Esophagus muscularis mucosa (tissue), 4 donors: ENCODE results near the gene BAHCC1. TPM values are rescaled to one million over a fixed set of nuclear protein-coding genes. Genes with fewer than 3 reads are reported as not detected.

ENCODE experiments used
- DNase-seq: peaks from one replicate; pipeline ENCODE4 v3.0.0-alpha.2; 2017; ENCODE audit errors: extremely low spot score
- H3K27ac ChIP-seq, 4 donors: fragments of 200-600 bp; sonication (generic); replicated peaks in 1 of 4; 1 replicate in 3 of 4; 2 replicates in 1 of 4; pipeline ENCODE4 v1.5.1; 2016 to 2019; ENCODE audit warnings: mild to moderate bottlenecking in 1 of 4
- H3K27me3 ChIP-seq, 4 donors: fragments of 200-600 bp; sonication (generic); one replicate each; pipeline versions ENCODE4 v1.5.1 to v1.6.0; 2016 to 2019
- H3K36me3 ChIP-seq, 4 donors: fragments of 200-600 bp; sonication (generic); one replicate each; pipeline ENCODE4 v1.5.1; 2016 to 2019
- H3K4me1 ChIP-seq, 4 donors: fragments of 200-600 bp; sonication (generic); one replicate each; pipeline ENCODE4 v1.5.1; 2016 to 2019
- H3K4me3 ChIP-seq, 4 donors: fragments of 200-600 bp; sonication (generic); 1 replicate in 2 of 4; 2 replicates in 2 of 4; pipeline ENCODE4 v1.5.1; 2016 to 2019; ENCODE audit warnings: mild to moderate bottlenecking in 4 of 4, moderate library complexity in 1 of 4
- H3K9me3 ChIP-seq, 4 donors: fragments of 200-600 bp; sonication (generic); 1 replicate in 3 of 4; 2 replicates in 1 of 4; pipeline ENCODE4 v1.5.1; 2016 to 2019
- EP300 ChIP-seq: sonication (generic); formaldehyde crosslinking; IDR thresholded peaks from one replicate; pipeline ENCODE4 v1.6.1; 2017; ENCODE audit warnings: antibody characterized with exemption
- POLR2A ChIP-seq: fragments of 450-650 bp; IDR thresholded peaks from one replicate; pipeline ENCODE4 v1.6.1; 2017; ENCODE audit warnings: antibody characterized with exemption, moderate library complexity, mild to moderate bottlenecking, low read depth
- POLR2AphosphoS5 ChIP-seq, 2 donors: sonication (generic); formaldehyde crosslinking; IDR thresholded peaks; one replicate each; pipeline ENCODE4 v1.6.1; 2017; ENCODE audit warnings: antibody characterized with exemption in 2 of 2
- WGBS: methylation state at CpG from one replicate; pipeline ENCODE4 v1.1.5; 2018; 5-methylcytosine and 5-hydroxymethylcytosine counted together
- intact Hi-C: fragments of 100-400 bp; cut with DNase I; formaldehyde crosslinking; loops from one replicate; pipeline ENCODE4 v1.15.1; 2023
- total RNA-seq, 4 donors: library from RNA; depleted of rRNA; stranded (reverse); fragments of >200 nt; gene quantifications; one replicate each; pipeline versions ENCODE4 v1.1.0 to v1.2.1, GENCODE V29; 2016
- TF ChIP-seq, protein P1 (sequence below), 3 experiments: fragments of 200-600 bp in 2 of 3; fragments of 450-650 bp in 1 of 3; sonication (generic) in 2 of 3; IDR thresholded peaks; one replicate each; pipeline ENCODE4 v1.5.1; 2017 to 2019; ENCODE audit warnings: antibody characterized with exemption in 3 of 3, mild to moderate bottlenecking in 2 of 3, moderate library complexity in 1 of 3

BAHCC1 gene
- total RNA-seq, 4 donors from 2014 or later = 15.9 to 38.1 (median 21.1) TPM

DNA sequence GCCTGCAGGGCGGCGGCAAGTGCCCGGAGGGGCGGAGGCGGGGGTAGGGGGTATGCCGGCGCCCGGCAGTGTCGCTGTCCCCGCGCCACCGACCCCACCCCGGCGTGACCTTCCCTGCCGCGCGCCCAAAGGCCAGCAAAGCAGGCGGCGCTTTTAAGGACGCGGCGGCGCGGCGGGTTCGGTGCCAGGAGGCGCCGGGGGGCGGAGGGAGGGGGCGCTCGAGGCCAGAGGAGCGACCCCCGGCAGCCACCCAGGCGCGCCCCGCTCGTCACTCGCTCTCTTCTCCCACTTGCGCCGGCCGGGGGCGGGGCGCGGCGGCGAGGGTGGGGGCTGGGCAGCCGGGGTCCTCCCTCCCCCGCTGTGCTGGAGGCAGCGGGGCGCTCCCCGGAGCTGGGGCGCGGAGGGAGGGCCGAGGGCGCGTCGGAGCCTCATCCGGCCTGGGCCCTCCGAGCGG lies 8.6 kb upstream of the BAHCC1 start:
- no peaks in the 10 kb centered on the region for H3K36me3 ChIP-seq
- no peak for DNase-seq
- intact Hi-C loops = no loop called here
- TF ChIP-seq POLR2AphosphoS5 (IDR thresholded peaks at IDR 0.05) = no peak
- TF ChIP-seq, protein P1, sequence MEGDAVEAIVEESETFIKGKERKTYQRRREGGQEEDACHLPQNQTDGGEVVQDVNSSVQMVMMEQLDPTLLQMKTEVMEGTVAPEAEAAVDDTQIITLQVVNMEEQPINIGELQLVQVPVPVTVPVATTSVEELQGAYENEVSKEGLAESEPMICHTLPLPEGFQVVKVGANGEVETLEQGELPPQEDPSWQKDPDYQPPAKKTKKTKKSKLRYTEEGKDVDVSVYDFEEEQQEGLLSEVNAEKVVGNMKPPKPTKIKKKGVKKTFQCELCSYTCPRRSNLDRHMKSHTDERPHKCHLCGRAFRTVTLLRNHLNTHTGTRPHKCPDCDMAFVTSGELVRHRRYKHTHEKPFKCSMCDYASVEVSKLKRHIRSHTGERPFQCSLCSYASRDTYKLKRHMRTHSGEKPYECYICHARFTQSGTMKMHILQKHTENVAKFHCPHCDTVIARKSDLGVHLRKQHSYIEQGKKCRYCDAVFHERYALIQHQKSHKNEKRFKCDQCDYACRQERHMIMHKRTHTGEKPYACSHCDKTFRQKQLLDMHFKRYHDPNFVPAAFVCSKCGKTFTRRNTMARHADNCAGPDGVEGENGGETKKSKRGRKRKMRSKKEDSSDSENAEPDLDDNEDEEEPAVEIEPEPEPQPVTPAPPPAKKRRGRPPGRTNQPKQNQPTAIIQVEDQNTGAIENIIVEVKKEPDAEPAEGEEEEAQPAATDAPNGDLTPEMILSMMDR (IDR thresholded peaks at IDR 0.05) = no peak
- TF ChIP-seq EP300 = no peak
- TF ChIP-seq POLR2A = no peak
- H3K27me3 ChIP-seq = no peaks in the 10 kb centered on the region
- no peaks in the 10 kb centered on the region for H3K9me3 ChIP-seq
- H3K27ac ChIP-seq = peak overlapping the region; percentile 96 to 100 (median 99)
- H3K4me3 ChIP-seq = peak overlapping the region; percentile 82 to 91 (median 86)
- no CpG with 5 or more reads among the region's 60 CpGs for WGBS
- H3K4me1 ChIP-seq = peaks cover 39 to 62% (median 59%) of the 10 kb centered on the region in 4 donors

DNA sequence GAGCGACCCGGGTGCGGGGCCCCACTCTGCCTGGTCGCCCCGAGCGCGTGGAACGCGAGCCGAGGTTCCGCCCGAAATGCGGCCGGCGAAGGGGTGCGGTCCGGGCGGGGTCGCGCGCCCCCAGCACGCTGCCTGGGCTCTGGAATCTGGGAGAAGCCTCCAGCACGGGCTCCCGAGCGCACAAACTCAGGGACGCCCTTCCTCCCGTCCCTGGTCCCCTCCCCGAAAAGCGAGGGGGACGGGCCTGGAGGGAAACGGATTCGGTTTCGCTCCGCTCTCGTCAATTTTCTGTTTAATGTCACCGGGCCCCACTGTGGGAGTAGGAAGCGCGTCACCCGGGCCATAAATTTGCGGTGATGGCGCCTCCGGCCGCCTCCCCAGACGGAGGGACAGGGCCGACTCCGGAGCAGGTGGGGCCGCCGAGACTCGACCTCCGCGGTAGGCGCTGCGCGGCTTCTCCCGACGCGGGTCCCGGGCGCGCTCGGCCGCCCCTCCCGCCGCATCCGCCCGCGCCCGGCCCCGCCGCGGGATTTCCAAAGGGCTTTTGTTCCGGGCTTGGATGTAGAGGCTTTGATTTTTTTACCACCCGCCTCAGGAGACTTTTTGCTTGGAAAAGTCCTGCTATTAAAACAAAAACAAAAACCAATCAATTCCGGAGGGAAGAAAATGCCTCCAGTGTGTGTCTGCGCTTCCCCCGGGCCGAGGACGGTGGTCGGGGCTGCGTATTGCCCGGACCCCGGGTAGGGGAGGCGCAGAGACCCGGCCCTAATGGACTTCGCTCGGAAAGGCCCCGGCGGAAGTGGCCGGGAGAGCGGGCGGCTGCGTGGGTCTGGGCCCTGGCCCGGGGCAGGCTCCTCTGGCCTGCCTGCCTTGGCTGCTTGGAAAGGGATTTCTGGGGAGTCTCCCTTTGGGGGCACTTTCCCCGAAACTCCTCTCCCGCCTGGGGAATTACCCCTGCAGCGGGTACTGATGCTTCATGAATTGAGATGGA lies 7.9 kb upstream of the BAHCC1 start:
- no peak for DNase-seq
- no peaks in the 10 kb centered on the region for H3K27me3 ChIP-seq
- H3K36me3 ChIP-seq = no peaks in the 10 kb centered on the region
- H3K4me1 ChIP-seq = peaks cover 46 to 69% (median 66%) of the 10 kb centered on the region in 4 donors
- no peaks in the 10 kb centered on the region for H3K9me3 ChIP-seq
- H3K4me3 ChIP-seq = peak overlapping the region; percentile 82 to 91 (median 86)
- TF ChIP-seq, protein P1 (IDR thresholded peaks at IDR 0.05) = no peak
- TF ChIP-seq POLR2A = no peak
- peak; percentile 65 for TF ChIP-seq POLR2AphosphoS5 (IDR thresholded peaks at IDR 0.05)
- TF ChIP-seq EP300 = no peak
- 30% methylated on average over 25 of the region's 96 CpGs for WGBS
- peak overlapping the region; percentile 96 to 100 (median 99) for H3K27ac ChIP-seq
- intact Hi-C loops = no loop called here

DNA sequence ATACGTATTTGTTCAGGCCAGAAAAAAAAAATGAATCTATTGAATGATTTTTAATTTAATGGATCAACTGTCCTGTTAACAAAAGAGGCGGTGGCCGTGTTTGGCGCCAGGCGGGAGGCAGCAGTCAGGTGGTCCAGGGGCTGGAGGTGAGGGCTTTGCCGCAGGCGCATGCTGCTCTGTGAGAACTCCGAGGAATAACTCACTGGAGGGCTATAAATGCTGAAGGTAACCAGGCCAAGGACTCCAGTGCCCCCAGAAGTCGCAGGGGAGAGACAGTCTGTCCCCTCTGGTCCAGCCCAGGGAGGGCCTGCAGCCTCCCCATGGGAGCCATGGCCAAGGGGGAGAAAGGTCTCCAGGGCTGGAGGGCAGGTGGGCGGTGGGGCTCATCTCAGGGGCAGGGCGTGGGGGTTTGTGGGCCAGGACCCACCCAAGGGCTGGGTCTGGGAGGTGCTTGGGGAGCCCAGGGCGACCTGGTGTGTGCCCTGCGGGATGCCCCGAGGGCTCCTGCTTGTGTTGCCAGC lies 7.1 kb upstream of the BAHCC1 start:
- peak overlapping the region; percentile 96 to 100 (median 99) for H3K27ac ChIP-seq
- intact Hi-C loops = no loop called here

DNA sequence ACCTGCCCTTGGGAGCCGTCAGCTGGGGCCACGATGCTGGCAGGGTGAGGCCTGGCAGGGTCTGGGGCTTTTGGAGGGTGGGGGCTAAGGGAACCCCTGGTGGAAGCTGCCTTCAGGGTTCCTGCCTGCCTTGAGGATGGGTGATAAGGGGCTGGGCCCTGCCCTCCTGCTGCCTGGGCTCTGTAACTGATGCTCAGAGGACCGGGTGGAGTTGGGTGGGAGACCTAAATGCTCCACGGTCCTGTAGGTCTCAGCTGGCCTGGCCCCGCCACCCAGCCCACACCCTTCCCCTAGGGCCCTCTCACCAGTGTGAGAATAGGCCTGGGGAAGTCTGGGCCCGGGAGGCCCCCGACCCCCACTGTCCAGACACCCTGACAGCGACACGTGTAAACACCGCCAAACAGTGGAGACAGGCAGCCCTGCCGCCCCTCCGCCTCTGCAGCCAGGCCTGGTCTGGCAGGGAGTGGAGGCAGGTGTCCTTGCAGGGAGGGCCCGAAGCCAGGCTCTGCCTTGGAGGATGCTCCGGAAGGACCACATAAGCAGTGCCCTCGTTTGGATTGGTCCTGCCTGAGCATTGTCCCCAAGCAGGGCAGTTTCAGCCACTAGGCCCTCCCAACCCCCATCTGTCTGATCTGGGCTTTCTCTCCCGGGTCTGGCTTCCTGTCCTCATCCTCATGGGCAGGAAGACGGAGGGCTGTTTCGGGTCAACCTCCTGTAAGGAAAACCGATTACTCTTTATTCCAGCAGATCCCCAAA lies 6.5 kb upstream of the BAHCC1 start:
- DNase-seq = no peak
- WGBS = 49% methylated on average over 6 of the region's 19 CpGs
- H3K9me3 ChIP-seq = no peaks in the 10 kb centered on the region
- H3K27ac ChIP-seq = peak overlapping the region; percentile 96 to 100 (median 99)
- intact Hi-C loops = no loop called here
- H3K36me3 ChIP-seq = no peaks in the 10 kb centered on the region
- H3K4me1 ChIP-seq = peaks cover 50 to 78% (median 72%) of the 10 kb centered on the region in 4 donors
- H3K4me3 ChIP-seq = peak overlapping the region; percentile 8 to 91 (median 46)
- no peak for TF ChIP-seq EP300
- peak; percentile 48 to 50 for TF ChIP-seq POLR2AphosphoS5 (IDR thresholded peaks at IDR 0.05)
- TF ChIP-seq, protein P1 (IDR thresholded peaks at IDR 0.05) = no peak
- no peak for TF ChIP-seq POLR2A
- no peaks in the 10 kb centered on the region for H3K27me3 ChIP-seq

More for the DNA sequence above, 7.1 kb upstream of the BAHCC1 start:
- Histone ChIP-seq H3K4me3 (peak overlapping the region; percentile 82 to 91 (median 86)), H3K36me3 (no peaks in the 10 kb centered on the region), H3K9me3 (no peaks in the 10 kb centered on the region), H3K4me1 (peaks cover 50 to 76% (median 72%) of the 10 kb centered on the region in 4 donors), H3K27me3 (no peaks in the 10 kb centered on the region)
- WGBS = 77% methylated on average over 12 of the region's 14 CpGs
- TF ChIP-seq, protein P1 (IDR thresholded peaks at IDR 0.05) = no peak
- no peak for TF ChIP-seq POLR2A
- TF ChIP-seq EP300 = no peak
- no peak for TF ChIP-seq POLR2AphosphoS5 (IDR thresholded peaks at IDR 0.05)
- DNase-seq = no peak
